ENCODE measurements around the gene ATG2B. TPM values are rescaled to one million over a fixed set of nuclear protein-coding genes. Genes with fewer than 3 reads are reported as not detected.

The ATG2B gene
- total RNA-seq, 1 donor from 2014 or later, result 10.0 TPM

GRCh38 chr14:96260341-96260821 lies 102.8 kb downstream of the ATG2B start:
- TF ChIP-seq CTCF (IDR thresholded peaks at IDR 0.05; ENCODE audit: borderline replicate concordance), result no peak
- H3K4me3 ChIP-seq, result no peak overlapping the region
- intact Hi-C loops (cut with micrococcal nuclease), result no loop called here

DNA sequence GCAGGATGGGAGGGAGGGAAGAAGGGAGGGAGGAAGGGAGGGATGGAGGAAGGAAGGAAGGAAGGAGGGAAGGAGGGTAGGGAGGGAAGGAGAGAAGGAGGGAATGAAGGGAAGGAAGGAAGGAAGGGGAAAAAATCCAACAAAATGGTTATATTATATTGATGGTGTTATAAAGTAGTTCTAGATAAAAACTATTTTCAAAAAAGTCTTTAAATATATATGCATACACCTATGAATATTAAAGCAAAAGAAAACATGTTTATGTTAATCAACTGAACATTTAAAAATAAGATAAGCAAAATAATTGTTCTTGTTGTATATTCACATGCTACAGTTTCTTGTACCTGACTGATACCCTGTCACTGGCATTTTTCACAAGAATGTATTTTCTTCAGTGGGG lies 105.2 kb downstream of the ATG2B start:
- H3K27me3 ChIP-seq (ENCODE audit: low read depth), result peaks cover 66% of the 10 kb centered on the region
- H3K36me3 ChIP-seq, result no peaks in the 10 kb centered on the region
- intact Hi-C loops (cut with micrococcal nuclease), result no loop called here
- no peak for DNase-seq
- TF ChIP-seq CTCF (IDR thresholded peaks at IDR 0.05; ENCODE audit: borderline replicate concordance), result no peak
- peaks cover 15% of the 10 kb centered on the region for H3K9me3 ChIP-seq (replicated peaks)
- H3K4me1 ChIP-seq, result no peaks in the 10 kb centered on the region
- no peak overlapping the region for H3K27ac ChIP-seq (replicated peaks)
- no peak overlapping the region for H3K4me3 ChIP-seq

More at GRCh38 chr14:96260341-96260821, 102.8 kb downstream of the ATG2B start:
- H3K36me3 ChIP-seq, result no peaks in the 10 kb centered on the region
- H3K27me3 ChIP-seq (ENCODE audit: low read depth), result peaks cover 41% of the 10 kb centered on the region
- H3K27ac ChIP-seq (replicated peaks), result no peak overlapping the region
- H3K4me1 ChIP-seq, result no peaks in the 10 kb centered on the region
- H3K9me3 ChIP-seq (replicated peaks), result peaks cover 15% of the 10 kb centered on the region
- no peak for DNase-seq

GRCh38 chr14:96257056-96257455 lies 106.1 kb downstream of the ATG2B start:
- TF ChIP-seq CTCF (IDR thresholded peaks at IDR 0.05; ENCODE audit: borderline replicate concordance), result no peak
- Histone ChIP-seq H3K9me3 (replicated peaks) (peaks cover 15% of the 10 kb centered on the region), H3K27ac (replicated peaks) (no peak overlapping the region), H3K27me3 (ENCODE audit: low read depth) (peaks cover 67% of the 10 kb centered on the region), H3K4me3 (no peak overlapping the region), H3K4me1 (no peaks in the 10 kb centered on the region), H3K36me3 (no peaks in the 10 kb centered on the region)
- intact Hi-C loops (cut with micrococcal nuclease), result no loop called here
- no peak for DNase-seq

- no peak for DNase-seq
- no peak for TF ChIP-seq CTCF (IDR thresholded peaks at IDR 0.05; ENCODE audit: borderline replicate concordance)
- Histone ChIP-seq H3K4me3 (no peak overlapping the region), H3K36me3 (no peaks in the 10 kb centered on the region), H3K4me1 (no peaks in the 10 kb centered on the region), H3K9me3 (replicated peaks) (peaks cover 15% of the 10 kb centered on the region), H3K27ac (replicated peaks) (no peak overlapping the region), H3K27me3 (ENCODE audit: low read depth) (peaks cover 60% of the 10 kb centered on the region)
- intact Hi-C loops (cut with micrococcal nuclease), result no loop called here
Measured at GRCh38 chr14:96256407-96256806, 106.7 kb downstream of the ATG2B start.

- H3K4me1 ChIP-seq, result no peaks in the 10 kb centered on the region
- H3K9me3 ChIP-seq (replicated peaks), result peaks cover 15% of the 10 kb centered on the region
- H3K27ac ChIP-seq (replicated peaks), result no peak within 1 kb of the TSS
- no peaks in the 10 kb centered on the region for H3K36me3 ChIP-seq
- H3K27me3 ChIP-seq (ENCODE audit: low read depth), result peaks cover 56% of the 10 kb centered on the region
- no peak within 1 kb of the TSS for H3K4me3 ChIP-seq
- no peak for TF ChIP-seq CTCF (IDR thresholded peaks at IDR 0.05; ENCODE audit: borderline replicate concordance)
- intact Hi-C loops (cut with micrococcal nuclease), result no loop called here
- no peak for DNase-seq
Measured at GRCh38 chr14:96255501-96256366, 107.4 kb downstream of the ATG2B start, which contains the start of gene BDKRB1. TSS of gene BDKRB1 (plus strand) at chr14:96256210. CDS start at chr14:96263683, 7,473 bp downstream.

Data from left ventricle myocardium inferior (tissue), 1 donor.